ENCODE measurements around the gene SYNPO2. TPM values are rescaled to one million over a fixed set of nuclear protein-coding genes. Genes with fewer than 3 reads are reported as not detected.

The SYNPO2 gene
- total RNA-seq, 1 experiment from 2014 or later: 0.61 TPM

DNA sequence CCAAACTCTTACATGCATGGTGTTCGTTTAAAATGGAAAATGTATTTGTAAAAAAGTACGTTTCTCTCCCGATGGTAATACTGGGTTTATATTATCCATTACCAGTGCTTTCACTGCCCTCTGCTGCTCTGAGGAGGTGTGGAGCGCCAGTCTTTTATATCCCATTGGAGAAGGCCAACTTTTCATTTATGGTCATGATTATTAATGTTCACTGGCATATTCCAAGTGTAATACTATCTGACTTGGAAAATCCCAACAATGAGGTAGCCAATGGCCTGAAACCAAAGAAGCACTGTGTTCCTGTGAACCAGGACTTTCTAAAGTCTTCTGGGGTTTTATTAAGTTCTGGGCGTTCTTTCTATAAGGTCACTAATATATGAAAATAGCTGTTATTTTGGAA is 80.7 kb downstream of the SYNPO2 start:
- no peaks in the 10 kb centered on the region for H3K27me3 Mint-ChIP-seq (ENCODE audit: insufficient read depth, unreplicated experiment)
- H3K36me3 Mint-ChIP-seq (ENCODE audit: insufficient read depth, unreplicated experiment): no peaks in the 10 kb centered on the region
- peak; percentile 71 for DNase-seq (ENCODE audit: unreplicated experiment)
- no peak overlapping the region for H3K27ac Mint-ChIP-seq (ENCODE audit: low read depth, unreplicated experiment)
- no TSS peak for BruUV-seq (replicated peaks)
- no peaks in the 10 kb centered on the region for H3K9me3 Mint-ChIP-seq (ENCODE audit: unreplicated experiment)
- ChIA-PET CTCF (interaction anchor here (0.6 to 5.9 kb wide), 25 partner anchors 9 to 1096 kb away, joined by 3 to 85 read pairs (median 4); partner anchors contain the start of gene SYNPO2), POLR2A (interaction anchor here (0.6 to 1.4 kb wide), 5 partner anchors 81 to 244 kb away, joined by 3 to 5 read pairs (median 3); partner anchors contain the start of gene SYNPO2)
- peaks cover 15% of the 10 kb centered on the region for H3K4me1 Mint-ChIP-seq (ENCODE audit: insufficient read depth, unreplicated experiment)
- intact Hi-C loops (cut with micrococcal nuclease): loop anchor here (1.0 to 10.0 kb wide), 4 partner anchors 79 to 430 kb away; partner anchors contain the start of gene METTL14
- no peak overlapping the region for H3K4me3 Mint-ChIP-seq (ENCODE audit: unreplicated experiment)
- TF ChIP-seq CTCF (IDR thresholded peaks at IDR 0.05; ENCODE audit: unreplicated experiment): peak; percentile 55

- CTCF ChIA-PET: interaction anchor here (1.1 to 3.6 kb wide), 5 partner anchors 11 to 202 kb away, joined by 3 to 28 read pairs (median 4); no protein-coding TSS in a partner anchor
- Mint-ChIP-seq H3K27me3 (ENCODE audit: insufficient read depth, unreplicated experiment) (no peaks in the 10 kb centered on the region), H3K36me3 (ENCODE audit: insufficient read depth, unreplicated experiment) (no peaks in the 10 kb centered on the region), H3K27ac (ENCODE audit: low read depth, unreplicated experiment) (no peak overlapping the region), H3K4me1 (ENCODE audit: insufficient read depth, unreplicated experiment) (peaks cover 18% of the 10 kb centered on the region), H3K4me3 (ENCODE audit: unreplicated experiment) (no peak overlapping the region), H3K9me3 (ENCODE audit: unreplicated experiment) (no peaks in the 10 kb centered on the region)
- BruUV-seq (replicated peaks): no TSS peak
- no peak for DNase-seq (ENCODE audit: unreplicated experiment)
- no peak for TF ChIP-seq CTCF (IDR thresholded peaks at IDR 0.05; ENCODE audit: unreplicated experiment)
- intact Hi-C loops (cut with micrococcal nuclease): no loop called here
- POLR2A ChIA-PET: interaction anchor here (1.1 kb wide), 1 partner anchor 240 kb away, joined by 3 read pairs; the partner anchor contains the start of gene USP53
These were observed 83.5 kb downstream of the SYNPO2 start for GRCh38 chr4:118972167-118972566.

- Mint-ChIP-seq H3K27ac (ENCODE audit: low read depth, unreplicated experiment) (no peak overlapping the region), H3K27me3 (ENCODE audit: insufficient read depth, unreplicated experiment) (no peaks in the 10 kb centered on the region), H3K4me3 (ENCODE audit: unreplicated experiment) (no peak overlapping the region), H3K4me1 (ENCODE audit: insufficient read depth, unreplicated experiment) (peaks cover 10% of the 10 kb centered on the region), H3K36me3 (ENCODE audit: insufficient read depth, unreplicated experiment) (no peaks in the 10 kb centered on the region), H3K9me3 (ENCODE audit: unreplicated experiment) (no peaks in the 10 kb centered on the region)
- intact Hi-C loops (cut with micrococcal nuclease): no loop called here
- ChIA-PET POLR2A (interaction anchor here (0.7 kb wide), 1 partner anchor 202 kb away, joined by 3 read pairs; no protein-coding TSS in a partner anchor), CTCF (interaction anchor here (0.6 to 3.6 kb wide), 7 partner anchors 10 to 203 kb away, joined by 3 to 28 read pairs (median 4); no protein-coding TSS in a partner anchor)
- no TSS peak for BruUV-seq (replicated peaks)
- no peak for DNase-seq (ENCODE audit: unreplicated experiment)
- no peak for TF ChIP-seq CTCF (IDR thresholded peaks at IDR 0.05; ENCODE audit: unreplicated experiment)
These were observed 84.6 kb downstream of the SYNPO2 start for GRCh38 chr4:118973295-118973694.

DNA sequence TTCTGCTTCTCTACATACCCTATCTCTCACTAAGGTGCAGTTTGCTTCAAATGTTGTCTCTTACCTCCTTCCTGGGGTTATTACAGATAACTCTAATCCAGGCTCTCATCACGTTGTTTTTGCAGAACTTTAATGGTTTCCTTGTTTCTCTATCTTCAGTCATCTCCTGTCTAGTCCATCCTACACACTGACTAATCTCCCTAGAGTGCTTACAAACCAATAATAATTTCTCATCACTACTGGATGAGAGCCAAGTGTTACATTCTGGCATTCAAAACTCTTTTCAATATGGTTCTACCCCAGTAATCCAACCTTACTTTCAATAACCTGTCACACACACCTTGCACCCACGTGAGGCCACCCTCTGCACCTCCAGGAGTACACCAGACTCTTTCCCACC is 86.1 kb downstream of the SYNPO2 start:
- Mint-ChIP-seq H3K4me3 (ENCODE audit: unreplicated experiment) (no peak overlapping the region), H3K36me3 (ENCODE audit: insufficient read depth, unreplicated experiment) (no peaks in the 10 kb centered on the region), H3K9me3 (ENCODE audit: unreplicated experiment) (no peaks in the 10 kb centered on the region), H3K4me1 (ENCODE audit: insufficient read depth, unreplicated experiment) (peaks cover 7% of the 10 kb centered on the region), H3K27me3 (ENCODE audit: insufficient read depth, unreplicated experiment) (no peaks in the 10 kb centered on the region), H3K27ac (ENCODE audit: low read depth, unreplicated experiment) (no peak overlapping the region)
- no TSS peak for BruUV-seq (replicated peaks)
- CTCF ChIA-PET: interaction anchor here (0.6 to 2.6 kb wide), 5 partner anchors 14 to 313 kb away, joined by 3 to 10 read pairs (median 4); no protein-coding TSS in a partner anchor
- POLR2A ChIA-PET: no interaction called here
- no peak for TF ChIP-seq CTCF (IDR thresholded peaks at IDR 0.05; ENCODE audit: unreplicated experiment)
- intact Hi-C loops (cut with micrococcal nuclease): no loop called here
- DNase-seq (ENCODE audit: unreplicated experiment): no peak

All from MCF 10A (cell line).